Measurements from ENCODE around the gene SPIRE1. TPM values are rescaled to one million over a fixed set of nuclear protein-coding genes. Genes with fewer than 3 reads are reported as not detected.

Gene SPIRE1
- total RNA-seq, 2 experiments from 2014 or later = 2.8 to 4.4 TPM

GRCh38 chr18:12686100-12686499 is 28.2 kb upstream of the SPIRE1 start:
- POLR2A ChIA-PET = interaction anchor here (0.5 to 1.9 kb wide), 2 partner anchors 8 to 17 kb away, joined by 3 to 8 read pairs; partner anchors contain the start of genes CEP76 and PSMG2
- Mint-ChIP-seq H3K27ac (no peak overlapping the region), H3K27me3 (no peaks in the 10 kb centered on the region), H3K36me3 (ENCODE audit: low read depth) (no peaks in the 10 kb centered on the region), H3K9me3 (no peaks in the 10 kb centered on the region), H3K4me1 (ENCODE audit: low read depth) (no peaks in the 10 kb centered on the region), H3K4me3 (no peak overlapping the region)
- intact Hi-C loops (cut with micrococcal nuclease) = no loop called here
- CTCF ChIA-PET = interaction anchor here (1.0 to 1.9 kb wide), 3 partner anchors 11 to 249 kb away, joined by 4 to 6 read pairs (median 5); partner anchors contain the start of genes CEP76 and PSMG2
- DNase-seq (peak; percentile 19), ATAC-seq (peak; percentile 45)
- peak; percentile 17 for TF ChIP-seq CTCF (IDR thresholded peaks at IDR 0.05)

GRCh38 chr18:12679183-12679786 is 21.4 kb upstream of the SPIRE1 start:
- peaks cover 11% of the 10 kb centered on the region for H3K36me3 Mint-ChIP-seq (ENCODE audit: low read depth)
- ChIA-PET POLR2A (interaction anchor here (0.5 to 0.9 kb wide), 2 partner anchors 24 to 26 kb away, joined by 3 read pairs; no protein-coding TSS in a partner anchor), CTCF (no interaction called here)
- no peak for ATAC-seq
- H3K4me3 Mint-ChIP-seq = no peak overlapping the region
- intact Hi-C loops (cut with micrococcal nuclease) = no loop called here
- H3K4me1 Mint-ChIP-seq (ENCODE audit: low read depth) = peaks cover 3% of the 10 kb centered on the region
- DNase-seq = no peak
- no peak for TF ChIP-seq CTCF (IDR thresholded peaks at IDR 0.05)
- H3K9me3 Mint-ChIP-seq = no peaks in the 10 kb centered on the region
- H3K27me3 Mint-ChIP-seq = no peaks in the 10 kb centered on the region
- peak overlapping the region; percentile 13 for H3K27ac Mint-ChIP-seq

- H3K9me3 Mint-ChIP-seq = no peaks in the 10 kb centered on the region
- H3K36me3 Mint-ChIP-seq (ENCODE audit: low read depth) = no peaks in the 10 kb centered on the region
- no peak overlapping the region for H3K4me3 Mint-ChIP-seq
- H3K27ac Mint-ChIP-seq = no peak overlapping the region
- ATAC-seq = no peak
- ChIA-PET CTCF (no interaction called here), POLR2A (no interaction called here)
- no peak for DNase-seq
- intact Hi-C loops (cut with micrococcal nuclease) = no loop called here
- peaks cover 6% of the 10 kb centered on the region for H3K4me1 Mint-ChIP-seq (ENCODE audit: low read depth)
- H3K27me3 Mint-ChIP-seq = no peaks in the 10 kb centered on the region
- no peak for TF ChIP-seq CTCF (IDR thresholded peaks at IDR 0.05)
Observed at GRCh38 chr18:12668041-12668440, 10.1 kb upstream of the SPIRE1 start.

GRCh38 chr18:12659904-12660605 is 2.1 kb upstream of the SPIRE1 start:
- intact Hi-C loops (cut with micrococcal nuclease) = loop anchor here (2.0 to 10.0 kb wide), 2 partner anchors 125 to 269 kb away; no protein-coding TSS in a partner anchor
- POLR2A ChIA-PET = interaction anchor here (0.9 kb wide), 1 partner anchor 335 kb away, joined by 3 read pairs; no protein-coding TSS in a partner anchor

More at GRCh38 chr18:12659904-12660605, 2.1 kb upstream of the SPIRE1 start:
- Mint-ChIP-seq H3K36me3 (ENCODE audit: low read depth) (no peaks in the 10 kb centered on the region), H3K4me3 (no peak overlapping the region), H3K27me3 (peaks cover 16% of the 10 kb centered on the region), H3K4me1 (ENCODE audit: low read depth) (peaks cover 19% of the 10 kb centered on the region), H3K9me3 (no peaks in the 10 kb centered on the region), H3K27ac (no peak overlapping the region)
- ATAC-seq (peak; percentile 52), DNase-seq (peak; percentile 66)
- CTCF ChIA-PET = interaction anchor here (0.8 to 4.1 kb wide), 15 partner anchors 8 to 293 kb away, joined by 3 to 36 read pairs (median 3); no protein-coding TSS in a partner anchor
- peak; percentile 94 for TF ChIP-seq CTCF (IDR thresholded peaks at IDR 0.05)
